ENCODE results near the gene ODF2L.

ODF2L gene

DNA sequence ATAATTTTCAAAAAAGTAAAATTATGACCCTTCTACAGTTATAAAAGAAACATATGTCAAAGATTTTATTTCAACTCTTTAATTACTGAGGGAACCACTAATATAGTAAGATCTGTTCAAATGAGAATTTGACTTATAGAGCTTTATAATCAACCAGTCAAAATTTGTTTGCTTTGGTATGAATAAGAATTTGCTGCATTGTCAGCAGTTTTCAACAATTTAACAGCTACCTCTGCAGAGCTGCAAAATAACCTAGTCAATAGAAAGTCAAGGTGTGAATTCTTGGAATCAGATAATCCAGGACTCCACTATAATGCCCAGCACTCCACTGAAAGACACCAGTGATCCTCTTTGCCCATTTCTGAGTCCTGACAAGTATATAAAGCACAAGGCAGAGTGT, 78.2 kb downstream of the ODF2L start:
- DNase-seq = no peak

DNA sequence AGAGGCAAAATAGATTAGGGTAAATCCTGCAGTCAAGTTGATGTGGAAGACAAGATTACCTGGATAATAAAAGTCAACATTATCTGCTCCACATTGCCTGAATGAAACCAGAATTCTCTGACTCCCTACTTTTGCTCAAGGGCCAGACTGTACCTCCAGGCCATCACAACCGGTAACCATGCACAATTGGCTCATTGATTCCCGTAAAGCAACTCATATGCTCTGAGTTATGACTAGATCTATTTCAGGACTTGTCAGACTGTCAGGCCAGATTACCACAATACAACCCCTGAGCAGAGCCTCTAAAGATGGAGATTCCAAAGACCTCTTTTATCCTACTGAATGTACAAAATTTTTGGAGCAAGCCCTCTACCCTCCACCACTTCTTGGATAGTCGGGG, 90.4 kb downstream of the ODF2L start:
- no peak for DNase-seq

DNA sequence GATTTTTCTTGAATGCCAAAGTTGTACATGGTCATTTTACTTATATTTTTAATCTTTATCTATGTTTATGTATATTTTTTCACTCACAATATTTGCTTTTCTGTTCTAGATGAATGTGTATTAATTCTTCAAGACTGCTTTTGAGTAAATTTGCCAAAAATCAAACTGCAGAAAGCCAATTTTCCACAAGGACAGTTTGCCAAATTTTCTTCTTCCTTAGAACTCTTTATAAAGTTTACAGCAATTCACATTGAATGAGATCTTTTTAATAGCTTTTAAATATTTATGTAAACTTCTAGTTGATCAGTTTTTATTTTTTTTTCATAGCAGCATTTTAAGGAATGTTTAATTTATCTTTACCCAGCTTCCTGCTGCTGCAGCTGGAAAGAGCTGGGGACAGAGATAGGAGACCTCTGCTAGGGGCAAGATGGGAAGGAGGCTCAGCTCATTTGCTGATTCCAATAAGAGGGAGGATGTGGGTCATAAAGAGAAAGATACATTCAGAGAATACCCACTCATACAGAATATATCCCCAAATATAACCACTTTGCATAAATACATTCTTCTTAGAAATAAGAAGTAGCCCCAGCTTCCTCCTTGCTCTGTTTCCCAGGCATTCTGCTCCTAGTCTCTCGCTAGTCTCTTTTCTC, 93.0 kb downstream of the ODF2L start:
- no peak for DNase-seq
